Brain pericyte (primary cell): Measurements from ENCODE around the gene GALNTL6.
"Not testable (repeated sequence)": the region's sequence is repeated elsewhere in the genome, so short reads cannot be mapped to it uniquely, and the experiment has no call there.

Experiments used
- DNase-seq: peaks from one replicate; pipeline ENCODE4 v3.0.0-alpha.2; 2012; ENCODE audit warnings: low read depth, low spot score

The GALNTL6 gene

GRCh38 chr4:172736046-172736445, 922.8 kb downstream of the GALNTL6 start:
- no peak for DNase-seq

DNA sequence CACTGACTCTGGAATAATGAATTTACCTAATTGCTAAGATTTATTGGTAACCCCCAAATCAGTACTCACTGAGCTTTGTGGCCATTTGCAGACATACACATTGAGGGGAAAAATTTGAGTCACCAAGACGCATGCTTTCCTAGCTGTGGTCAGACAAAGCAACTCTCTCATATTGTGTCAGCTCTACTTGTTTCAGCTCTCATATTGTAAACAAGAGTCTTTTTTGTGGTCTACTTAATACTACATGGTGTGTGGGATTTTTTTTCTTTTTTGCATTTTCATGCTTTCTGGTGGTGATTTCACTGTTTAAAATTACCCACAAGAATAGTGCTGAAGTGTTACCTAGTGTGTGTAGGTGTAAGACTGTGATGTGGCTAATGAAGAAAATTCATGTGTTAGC, 927.2 kb downstream of the GALNTL6 start:
- no peak for DNase-seq

DNA sequence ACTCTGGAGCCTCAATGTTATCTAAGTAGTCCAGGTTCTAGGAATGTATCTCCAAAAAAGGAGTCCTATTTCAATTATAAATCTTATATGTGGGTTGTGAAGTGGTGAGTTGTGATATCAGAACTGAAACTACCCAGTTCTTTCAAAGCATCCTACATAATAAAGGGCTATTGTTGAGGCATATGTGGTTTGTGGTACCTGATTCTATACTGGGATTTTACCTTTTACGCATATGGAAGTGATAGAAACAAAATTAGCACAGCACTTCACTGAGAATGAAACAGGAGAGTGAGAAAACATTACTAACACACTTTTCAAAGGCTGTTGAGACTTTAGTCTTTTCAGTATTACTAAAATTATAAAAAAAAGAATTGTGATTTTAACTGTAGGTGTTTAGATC, 937.7 kb downstream of the GALNTL6 start:
- DNase-seq, result no peak

DNA sequence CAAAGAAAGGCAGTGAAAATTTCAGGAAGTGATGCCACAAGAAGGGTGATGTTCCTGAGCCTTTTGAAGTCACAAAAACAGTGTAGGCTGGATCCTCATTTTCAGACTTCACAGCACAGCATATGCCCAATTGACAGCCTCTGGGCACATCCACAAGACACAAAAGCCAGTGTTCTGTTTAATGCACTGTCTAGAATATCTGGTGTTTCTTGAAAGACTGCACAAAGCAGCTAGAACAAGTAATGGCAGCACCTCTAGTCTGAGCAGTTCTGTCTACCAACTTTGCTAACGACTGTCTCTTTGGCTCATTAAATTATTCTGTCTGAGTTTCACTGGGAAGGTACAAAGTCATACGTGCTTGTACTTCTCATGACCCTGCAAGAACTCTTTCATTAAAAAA, 938.3 kb downstream of the GALNTL6 start:
- DNase-seq, result no peak

- DNase-seq, result no peak
Observed at GRCh38 chr4:172758586-172759340, 945.6 kb downstream of the GALNTL6 start.

GRCh38 chr4:172760512-172760911, 947.3 kb downstream of the GALNTL6 start:
- DNase-seq, result no peak

DNA sequence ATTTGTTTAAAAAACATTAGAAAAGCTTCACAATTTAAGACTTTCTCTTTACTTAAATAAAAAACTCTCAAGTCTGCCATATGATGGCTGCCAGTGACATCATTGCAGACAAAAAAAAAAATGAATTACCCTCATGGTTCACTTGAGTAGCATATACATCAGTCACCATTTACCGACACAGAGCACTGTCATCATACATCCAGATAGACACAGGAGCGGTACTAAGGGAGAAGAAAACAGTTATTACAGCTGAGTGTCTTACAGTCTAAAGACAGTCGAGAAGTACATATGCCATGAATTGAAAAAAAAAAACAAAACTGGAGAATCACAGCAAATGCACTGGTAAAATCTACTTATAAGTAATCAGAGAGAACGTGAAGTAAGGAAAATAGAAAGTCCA, 949.7 kb downstream of the GALNTL6 start:
- DNase-seq, result no peak

DNA sequence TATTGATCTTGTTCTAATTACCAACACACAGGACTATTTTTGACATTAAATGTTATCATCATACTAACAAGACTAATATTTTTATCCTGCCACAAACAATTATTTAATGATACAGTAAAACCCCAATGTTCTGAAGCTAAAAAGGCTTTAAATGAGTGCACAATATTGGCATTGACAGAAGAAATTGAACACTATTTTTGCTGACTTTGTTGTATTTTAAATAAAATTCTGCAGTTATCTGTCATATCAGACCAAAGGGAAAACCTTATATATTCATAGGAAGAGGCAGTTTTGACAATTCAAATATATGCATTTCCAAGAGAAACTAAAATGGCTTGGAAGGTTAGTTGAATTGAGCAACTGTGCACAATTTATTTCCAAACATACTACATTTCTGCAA, 957.6 kb downstream of the GALNTL6 start:
- DNase-seq, result no peak

GRCh38 chr4:172772781-172773180, 959.6 kb downstream of the GALNTL6 start:
- DNase-seq, result no peak

DNA sequence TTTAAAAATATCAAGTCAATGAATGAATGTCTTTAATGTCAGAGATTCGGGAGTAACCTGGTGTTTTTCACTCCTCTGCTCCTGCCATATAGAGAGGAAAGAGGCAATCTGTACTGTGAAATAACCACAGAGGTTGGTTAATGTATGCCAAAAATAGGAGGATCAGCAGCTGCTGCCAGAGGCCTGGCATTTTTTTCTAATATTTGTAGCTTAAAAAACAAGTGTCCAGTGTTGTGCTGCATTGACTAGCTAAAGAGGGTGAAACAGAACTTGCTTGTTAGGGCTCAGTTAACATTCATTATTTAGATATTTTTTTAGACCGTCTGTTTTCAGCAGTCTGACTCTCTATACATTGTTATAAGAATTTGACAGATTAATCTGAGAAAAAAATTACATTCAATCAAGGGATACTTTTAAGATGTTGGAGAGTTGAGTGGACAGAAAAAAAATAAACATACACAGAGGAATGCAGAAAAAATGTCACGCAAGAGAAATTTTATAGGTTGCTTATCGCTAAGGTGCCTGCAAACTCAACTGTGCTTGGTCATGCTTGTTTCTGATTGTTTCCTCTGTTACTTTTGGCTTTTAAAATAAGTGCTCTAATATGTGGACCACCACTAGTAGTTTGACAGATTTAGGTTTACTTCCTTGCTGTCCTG, 963.1 kb downstream of the GALNTL6 start:
- no peak for DNase-seq

GRCh38 chr4:172777729-172778431, 964.7 kb downstream of the GALNTL6 start:
- no peak for DNase-seq

GRCh38 chr4:172778583-172778982, 965.4 kb downstream of the GALNTL6 start:
- no peak for DNase-seq

GRCh38 chr4:172780566-172781081, 967.4 kb downstream of the GALNTL6 start:
- DNase-seq, result no peak

DNA sequence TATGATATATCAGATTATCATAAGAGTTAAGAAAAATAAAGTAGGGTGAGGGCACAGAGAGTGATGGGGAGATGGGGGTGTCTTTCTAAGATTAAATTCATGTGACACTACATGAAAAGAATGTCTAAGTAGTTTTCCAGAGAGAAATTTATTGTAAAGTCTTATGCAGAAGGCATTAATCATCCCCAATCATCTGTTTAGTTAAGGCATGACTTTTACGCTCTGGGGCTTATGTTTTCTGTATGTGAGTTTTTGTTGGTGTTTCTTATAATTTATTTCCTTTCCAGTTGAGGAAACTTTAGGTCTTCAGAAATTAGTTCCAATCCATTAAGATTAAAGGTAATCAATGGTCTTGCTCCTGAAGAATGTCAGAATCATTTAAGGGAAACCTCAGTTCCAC, 972.4 kb downstream of the GALNTL6 start:
- no peak for DNase-seq

DNA sequence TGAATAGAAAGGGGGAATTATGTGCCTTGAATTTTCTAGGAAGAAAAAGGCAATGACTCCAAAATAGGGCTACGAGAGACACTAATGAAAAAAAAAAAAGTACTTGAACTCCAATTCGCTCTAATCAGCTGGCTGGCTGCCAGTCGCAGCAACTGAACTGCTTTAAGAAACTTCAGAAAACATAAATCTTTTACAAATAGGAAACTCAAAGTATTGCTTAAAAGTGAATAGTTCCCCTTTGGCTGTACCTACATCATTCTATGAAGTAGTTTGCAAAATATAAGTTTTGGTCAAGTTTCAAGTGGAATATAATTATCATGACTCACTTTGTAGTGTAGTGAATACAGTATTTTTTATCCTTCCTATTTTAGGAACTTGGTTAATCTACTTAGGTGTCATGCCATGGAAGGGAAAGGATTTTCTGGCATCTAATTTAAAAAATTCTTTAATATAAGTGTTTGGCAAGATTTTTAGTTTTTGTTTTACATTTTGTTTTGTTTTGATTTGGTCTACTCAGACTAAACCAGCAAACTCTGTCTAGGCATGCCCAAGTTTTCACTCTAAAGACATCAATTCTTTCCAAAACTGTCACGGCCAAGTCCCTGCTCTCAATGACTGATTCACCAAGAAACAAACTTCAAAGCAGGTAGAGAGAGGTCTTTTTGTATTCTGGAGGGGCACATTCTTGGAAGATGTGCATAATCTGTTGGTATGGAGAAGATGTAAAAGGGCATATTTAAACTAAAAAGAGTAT, 973.0 kb downstream of the GALNTL6 start:
- no peak for DNase-seq

DNA sequence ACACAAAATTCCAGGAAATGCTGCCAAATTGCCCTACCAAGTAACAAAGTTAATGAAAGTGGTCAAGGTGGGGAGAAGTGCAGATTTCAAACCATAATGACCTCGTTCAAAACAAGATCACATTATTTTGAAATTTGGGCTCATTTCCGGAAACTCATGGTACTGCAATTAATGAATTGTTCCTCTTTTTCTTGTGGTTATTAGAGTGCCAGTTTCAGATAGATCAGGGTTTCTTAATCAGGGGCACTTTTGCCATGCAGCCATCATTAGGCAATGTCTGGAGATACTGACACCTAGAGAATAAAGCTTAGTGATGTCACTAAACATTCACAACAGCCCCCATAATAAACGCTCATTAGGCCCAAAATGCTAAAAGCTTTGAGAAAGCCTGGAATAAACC, 973.9 kb downstream of the GALNTL6 start:
- DNase-seq, result no peak

- no peak for DNase-seq
Observed at GRCh38 chr4:172791841-172792240, 978.6 kb downstream of the GALNTL6 start.

DNA sequence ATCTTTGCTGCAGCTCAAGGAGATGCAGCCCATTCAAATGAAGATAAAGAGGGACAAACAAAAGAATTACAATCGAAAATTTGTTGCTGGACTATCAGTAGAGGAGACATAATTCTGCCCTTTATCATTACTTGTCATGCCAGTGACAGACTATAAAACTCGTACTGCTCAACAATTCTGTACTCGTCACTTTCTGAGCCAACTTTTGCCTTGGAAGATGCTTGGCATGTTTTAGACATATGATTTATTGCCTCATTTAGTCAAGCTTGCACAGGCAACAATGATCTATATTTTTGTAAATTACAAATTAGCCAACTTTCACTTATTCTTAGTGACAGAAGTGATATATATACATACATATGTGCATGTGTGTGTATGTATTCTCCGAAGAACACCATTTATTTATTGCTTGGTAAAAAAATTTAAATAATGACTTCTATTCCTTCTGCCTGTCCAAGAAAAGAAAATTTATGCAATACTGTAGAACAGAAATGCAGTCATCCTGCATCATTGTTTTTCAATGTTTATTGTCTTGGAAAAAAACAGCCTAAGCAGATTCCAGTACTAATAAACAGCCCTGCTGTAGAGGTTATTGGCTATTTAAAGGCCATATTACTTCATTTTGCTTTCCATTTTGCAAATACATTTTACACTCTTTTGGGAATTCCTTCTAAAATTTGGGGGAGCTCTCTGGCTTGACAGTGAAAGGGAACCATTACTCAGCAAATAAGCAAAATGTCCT, 980.5 kb downstream of the GALNTL6 start:
- no peak for DNase-seq

- no peak for DNase-seq
Observed at GRCh38 chr4:172794307-172794703, 981.1 kb downstream of the GALNTL6 start.

GRCh38 chr4:172797281-172797680, 984.1 kb downstream of the GALNTL6 start:
- DNase-seq, result not testable (repeated sequence)

DNA sequence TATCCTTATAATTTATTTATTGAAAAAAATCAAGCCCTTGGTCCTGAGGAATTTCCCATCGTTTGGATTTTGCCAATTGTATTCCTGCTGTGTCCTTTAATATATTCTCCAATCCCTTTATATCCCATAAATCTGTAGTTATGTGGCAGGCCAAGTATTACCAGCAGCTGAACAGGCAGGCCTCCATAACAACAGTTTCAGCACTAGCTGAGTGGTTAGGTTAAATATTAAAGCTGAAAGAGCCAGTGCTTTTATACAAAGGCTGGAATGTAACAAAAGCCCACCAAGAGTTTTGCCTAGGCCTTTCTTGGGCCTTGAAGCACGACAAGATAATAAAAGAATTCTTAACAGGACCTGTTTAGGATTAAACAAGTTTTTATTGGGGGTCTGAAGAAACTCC, 988.8 kb downstream of the GALNTL6 start:
- no peak for DNase-seq
